Activated CD8-positive, alpha-beta memory T cell treated with anti-CD3 and anti-CD28 coated beads, Interleukin-2, amount 10 ng/mL, durations not matched to agents 7 days and 5 days (primary cell): ENCODE measurements around the gene INSR. TPM values are rescaled to one million over a fixed set of nuclear protein-coding genes. Genes with fewer than 3 reads are reported as not detected.

Source experiments
- ATAC-seq: fragments of 150-1000 bp; cut with Tn5 transposase; one replicate; pipeline ENCODE4 v1.10.0; 2021; ENCODE audit warnings: moderate library complexity
- CTCF ChIA-PET: fragments of 350-600 bp; sonication (Branson Sonifier 250); formaldehyde crosslinking; loops from one replicate; lab custom pipeline; 2021; ENCODE audit warnings: antibody characterized with exemption; lab: Charles Lee
- DNase-seq: peaks from one replicate; pipeline ENCODE4 v3.0.0-alpha.2; 2020
- H3K27ac Mint-ChIP-seq: one replicate; pipeline ENCODE4 v1.8.0; 2021; ENCODE audit warnings: mild to moderate bottlenecking, mixed read lengths
- H3K27me3 Mint-ChIP-seq: one replicate; pipeline ENCODE4 v1.8.0; 2021; ENCODE audit warnings: mixed read lengths
- H3K36me3 Mint-ChIP-seq: one replicate; pipeline ENCODE4 v1.8.0; 2021; ENCODE audit warnings: mild to moderate bottlenecking, mixed read lengths
- H3K4me1 Mint-ChIP-seq: one replicate; pipeline ENCODE4 v1.8.0; 2021; ENCODE audit warnings: mixed read lengths
- H3K4me3 Mint-ChIP-seq: one replicate; pipeline ENCODE4 v1.8.0; 2021; ENCODE audit warnings: mild to moderate bottlenecking, moderate library complexity, mixed read lengths
- H3K9me3 Mint-ChIP-seq: one replicate; pipeline ENCODE4 v1.8.0; 2022; ENCODE audit warnings: low read depth, mixed read lengths
- total RNA-seq, 2 experiments: library from RNA; stranded (reverse); gene quantifications; one replicate each; pipeline ENCODE4 v1.2.3, GENCODE V29; 2021

The INSR gene
- total RNA-seq, 2 experiments from 2014 or later: 0.20 to 0.63 TPM

DNA sequence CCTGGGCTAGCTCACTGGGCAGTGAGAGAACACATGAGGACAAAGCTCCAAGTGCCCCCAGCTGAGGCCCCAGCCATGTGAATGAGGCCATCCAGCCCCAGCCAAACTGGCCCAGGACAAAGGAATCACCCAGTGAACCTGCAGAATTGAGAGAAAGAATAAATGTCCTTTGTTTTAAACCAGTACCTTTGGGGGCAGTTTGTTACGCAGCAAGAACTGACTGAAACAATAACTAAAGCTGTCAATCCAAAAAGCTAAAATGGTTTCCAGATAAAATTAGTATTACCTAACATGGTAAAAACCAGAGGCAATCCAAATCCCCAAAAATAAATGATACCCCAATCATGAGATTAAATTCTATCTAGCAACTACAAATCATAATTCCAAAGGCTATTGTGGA lies 155.1 kb downstream of the INSR start:
- no peaks in the 10 kb centered on the region for H3K36me3 Mint-ChIP-seq
- H3K4me1 Mint-ChIP-seq: no peaks in the 10 kb centered on the region
- no peak for DNase-seq
- H3K27me3 Mint-ChIP-seq: no peaks in the 10 kb centered on the region
- CTCF ChIA-PET: no interaction called here
- no peak overlapping the region for H3K4me3 Mint-ChIP-seq
- H3K9me3 Mint-ChIP-seq: no peaks in the 10 kb centered on the region
- no peak for ATAC-seq
- no peak overlapping the region for H3K27ac Mint-ChIP-seq

DNA sequence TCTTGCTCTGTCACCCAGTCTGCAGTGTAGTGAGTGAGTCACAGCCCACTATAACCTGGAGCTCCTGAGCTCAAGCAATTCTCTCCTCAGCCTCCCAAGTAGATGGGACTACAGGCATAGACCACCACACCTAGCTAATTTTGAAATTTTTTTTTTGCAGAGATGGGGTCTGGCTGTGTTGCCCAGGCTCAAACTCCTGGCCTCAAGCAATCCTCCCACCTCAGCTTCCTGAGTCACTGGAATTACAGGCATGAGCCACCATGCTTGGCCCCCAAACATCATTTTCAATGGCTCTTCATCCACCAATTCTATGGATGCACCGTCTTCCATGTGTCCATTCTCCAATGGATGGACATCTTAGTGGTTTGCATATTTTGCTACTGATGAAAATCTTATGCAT lies 155.8 kb downstream of the INSR start:
- H3K36me3 Mint-ChIP-seq: no peaks in the 10 kb centered on the region
- H3K27me3 Mint-ChIP-seq: no peaks in the 10 kb centered on the region
- no peak for DNase-seq
- no peak overlapping the region for H3K4me3 Mint-ChIP-seq
- H3K4me1 Mint-ChIP-seq: no peaks in the 10 kb centered on the region
- no peak overlapping the region for H3K27ac Mint-ChIP-seq
- no peak for ATAC-seq
- CTCF ChIA-PET: no interaction called here
- H3K9me3 Mint-ChIP-seq: no peaks in the 10 kb centered on the region

DNA sequence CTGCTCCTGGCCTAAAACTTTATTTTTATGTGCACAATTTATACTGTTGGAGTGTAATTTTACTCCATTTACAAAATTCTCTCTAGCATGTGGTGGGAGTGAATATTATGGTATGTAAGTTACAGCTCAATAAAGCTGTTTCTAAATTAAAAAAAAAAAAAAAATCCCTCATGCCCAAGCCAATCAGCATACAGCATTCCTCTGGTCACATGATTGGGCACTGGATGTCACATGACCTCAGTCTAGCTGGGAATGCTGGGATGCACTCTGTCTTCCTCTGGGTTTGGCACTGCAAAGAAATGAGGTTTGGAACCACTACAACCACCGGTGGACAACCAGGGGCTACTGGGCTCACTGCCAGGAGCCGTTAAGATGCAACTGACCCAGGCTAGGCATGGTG lies 157.1 kb downstream of the INSR start:
- Mint-ChIP-seq H3K27me3 (no peaks in the 10 kb centered on the region), H3K4me1 (no peaks in the 10 kb centered on the region), H3K27ac (no peak overlapping the region), H3K4me3 (no peak overlapping the region), H3K36me3 (no peaks in the 10 kb centered on the region), H3K9me3 (no peaks in the 10 kb centered on the region)
- DNase-seq: no peak
- ATAC-seq: no peak
- CTCF ChIA-PET: no interaction called here

DNA sequence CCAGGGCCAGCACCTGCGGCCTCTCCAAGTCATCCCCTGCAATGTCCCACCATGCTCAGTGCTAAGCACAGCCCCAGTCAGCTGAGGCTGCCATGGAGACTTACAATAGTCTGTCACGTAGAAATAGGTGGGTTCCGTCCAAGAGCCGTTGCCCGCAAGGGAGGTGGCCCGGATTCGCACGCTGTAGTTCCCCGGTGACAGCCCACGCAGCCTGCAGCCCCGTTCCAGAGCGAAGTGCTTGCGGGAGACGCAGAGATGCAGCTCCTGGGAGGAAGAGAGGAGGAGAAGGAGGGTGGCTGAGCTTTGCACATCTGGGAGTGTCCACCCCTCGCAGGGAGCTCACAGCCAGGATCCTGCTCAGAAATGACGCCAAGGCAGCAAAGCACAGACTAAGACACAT lies 162.2 kb downstream of the INSR start:
- H3K9me3 Mint-ChIP-seq: peaks cover 2% of the 10 kb centered on the region
- H3K4me3 Mint-ChIP-seq: no peak overlapping the region
- CTCF ChIA-PET: no interaction called here
- ATAC-seq (no peak), DNase-seq (no peak)
- no peaks in the 10 kb centered on the region for H3K4me1 Mint-ChIP-seq
- H3K36me3 Mint-ChIP-seq: no peaks in the 10 kb centered on the region
- no peaks in the 10 kb centered on the region for H3K27me3 Mint-ChIP-seq
- no peak overlapping the region for H3K27ac Mint-ChIP-seq

DNA sequence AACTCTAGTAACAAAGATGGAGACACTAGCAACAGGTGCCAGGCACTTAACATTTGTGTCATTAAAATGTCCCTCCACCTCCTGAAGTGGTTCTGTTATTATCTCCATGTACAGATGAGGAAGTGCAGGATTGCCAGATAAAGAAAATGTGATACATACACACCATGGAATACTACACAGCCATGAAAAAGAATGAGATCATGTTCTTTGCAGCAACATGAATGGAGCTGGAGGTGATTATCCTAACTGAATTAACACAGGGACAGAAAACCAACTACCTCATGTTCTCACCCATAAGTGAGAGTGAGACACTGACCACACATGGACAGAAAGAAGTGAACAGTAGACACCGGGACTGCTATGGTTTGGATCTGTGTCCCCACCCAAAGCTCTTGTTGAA lies 164.2 kb downstream of the INSR start:
- CTCF ChIA-PET: no interaction called here
- Mint-ChIP-seq H3K27me3 (no peaks in the 10 kb centered on the region), H3K4me1 (no peaks in the 10 kb centered on the region), H3K27ac (no peak overlapping the region), H3K9me3 (peaks cover 6% of the 10 kb centered on the region), H3K36me3 (no peaks in the 10 kb centered on the region), H3K4me3 (no peak overlapping the region)
- DNase-seq (no peak), ATAC-seq (no peak)

DNA sequence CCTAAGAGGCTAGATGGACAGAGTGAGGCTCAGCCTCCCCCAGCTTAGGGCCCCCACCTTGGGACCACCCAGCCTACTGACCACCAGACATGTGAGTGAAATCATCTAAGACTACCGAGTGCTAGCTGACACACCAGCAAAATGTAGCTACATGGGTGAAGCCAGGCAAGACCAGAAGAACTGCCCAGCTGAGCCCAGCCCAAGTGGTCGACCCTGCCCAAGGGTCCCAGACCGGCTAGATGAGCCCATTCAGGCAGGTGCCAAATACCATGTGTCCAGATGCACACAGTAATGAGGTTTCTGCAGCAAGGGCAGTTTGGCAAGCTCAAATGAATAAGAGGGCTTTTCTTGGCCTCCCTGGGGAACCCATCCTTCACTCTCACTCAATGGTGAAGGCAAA lies 168.1 kb downstream of the INSR start:
- H3K27ac Mint-ChIP-seq: no peak overlapping the region
- H3K27me3 Mint-ChIP-seq: no peaks in the 10 kb centered on the region
- no peak overlapping the region for H3K4me3 Mint-ChIP-seq
- DNase-seq (no peak), ATAC-seq (no peak)
- peaks cover 9% of the 10 kb centered on the region for H3K9me3 Mint-ChIP-seq
- peaks cover 2% of the 10 kb centered on the region for H3K36me3 Mint-ChIP-seq
- CTCF ChIA-PET: interaction anchor here (1.4 kb wide), 1 partner anchor 24 kb away, joined by 4 read pairs; no protein-coding TSS in a partner anchor
- H3K4me1 Mint-ChIP-seq: no peaks in the 10 kb centered on the region

DNA sequence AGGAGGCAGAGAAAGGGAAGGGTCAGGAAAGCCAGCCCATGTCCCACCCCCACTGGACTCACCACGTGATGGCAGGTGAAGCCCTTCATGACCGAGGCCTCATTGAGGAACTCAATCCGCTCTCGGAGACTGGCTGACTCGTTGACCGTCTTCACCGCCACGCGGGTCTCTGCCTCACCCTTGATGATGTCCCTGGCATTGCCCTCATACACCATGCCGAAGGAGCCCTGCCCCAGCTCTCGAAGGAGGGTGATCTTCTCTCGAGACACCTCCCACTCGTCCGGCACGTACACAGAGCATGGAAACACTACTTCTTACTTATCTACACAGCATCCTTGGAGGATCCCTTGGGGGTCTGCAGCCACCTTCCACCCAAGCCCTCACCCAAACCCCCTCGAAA lies 169.0 kb downstream of the INSR start:
- DNase-seq: no peak
- Mint-ChIP-seq H3K27me3 (no peaks in the 10 kb centered on the region), H3K27ac (no peak overlapping the region), H3K9me3 (peaks cover 9% of the 10 kb centered on the region), H3K4me1 (no peaks in the 10 kb centered on the region), H3K4me3 (no peak overlapping the region), H3K36me3 (peaks cover 2% of the 10 kb centered on the region)
- ATAC-seq: no peak
- CTCF ChIA-PET: interaction anchor here (1.4 kb wide), 1 partner anchor 23 kb away, joined by 4 read pairs; no protein-coding TSS in a partner anchor

DNA sequence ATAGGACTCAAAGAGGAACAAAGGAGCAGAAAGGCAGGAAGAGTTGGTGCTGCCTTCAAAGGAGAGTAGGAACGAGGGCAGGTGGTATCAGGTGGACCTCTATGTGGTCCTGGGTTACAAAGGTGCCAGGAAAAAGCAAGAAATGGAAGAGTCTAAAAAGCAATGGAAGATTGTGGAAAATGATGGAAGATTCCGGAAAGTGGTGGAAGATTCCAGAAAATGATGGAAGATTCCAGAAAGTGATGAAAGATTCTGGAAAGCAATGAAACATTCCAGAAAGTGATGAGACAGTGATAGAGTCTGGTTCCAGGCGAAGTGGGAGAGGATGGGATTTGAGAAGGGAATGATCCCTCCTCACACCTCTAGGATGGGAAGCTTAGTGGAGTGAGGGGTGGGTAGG lies 169.4 kb downstream of the INSR start:
- Mint-ChIP-seq H3K4me1 (no peaks in the 10 kb centered on the region), H3K27ac (no peak overlapping the region), H3K4me3 (no peak overlapping the region), H3K36me3 (peaks cover 2% of the 10 kb centered on the region), H3K27me3 (no peaks in the 10 kb centered on the region), H3K9me3 (peaks cover 8% of the 10 kb centered on the region)
- CTCF ChIA-PET: no interaction called here
- DNase-seq (no peak), ATAC-seq (no peak)

DNA sequence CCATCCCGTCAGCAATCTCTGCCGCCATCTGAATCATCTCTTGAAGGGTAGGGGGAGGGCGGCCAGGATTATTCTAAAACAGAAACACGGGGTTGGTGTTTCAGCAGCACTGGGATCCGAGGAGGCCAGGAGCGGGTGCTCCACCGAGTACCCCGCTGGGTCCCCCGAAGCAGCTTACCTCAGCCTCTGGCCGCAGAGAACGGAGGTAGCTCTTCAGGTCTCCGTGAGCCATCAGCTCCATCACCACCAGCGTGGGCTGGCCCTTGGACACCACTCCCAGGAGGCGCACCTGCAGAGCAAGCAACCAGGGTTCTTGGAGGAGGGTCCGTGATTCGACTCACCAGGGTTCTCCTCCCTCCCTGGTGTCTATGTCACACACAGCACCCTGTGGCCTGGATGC lies 171.5 kb downstream of the INSR start:
- no peaks in the 10 kb centered on the region for H3K27me3 Mint-ChIP-seq
- H3K27ac Mint-ChIP-seq: no peak overlapping the region
- peaks cover 8% of the 10 kb centered on the region for H3K9me3 Mint-ChIP-seq
- ATAC-seq (no peak), DNase-seq (no peak)
- peaks cover 2% of the 10 kb centered on the region for H3K36me3 Mint-ChIP-seq
- H3K4me3 Mint-ChIP-seq: no peak overlapping the region
- no peaks in the 10 kb centered on the region for H3K4me1 Mint-ChIP-seq
- CTCF ChIA-PET: no interaction called here

DNA sequence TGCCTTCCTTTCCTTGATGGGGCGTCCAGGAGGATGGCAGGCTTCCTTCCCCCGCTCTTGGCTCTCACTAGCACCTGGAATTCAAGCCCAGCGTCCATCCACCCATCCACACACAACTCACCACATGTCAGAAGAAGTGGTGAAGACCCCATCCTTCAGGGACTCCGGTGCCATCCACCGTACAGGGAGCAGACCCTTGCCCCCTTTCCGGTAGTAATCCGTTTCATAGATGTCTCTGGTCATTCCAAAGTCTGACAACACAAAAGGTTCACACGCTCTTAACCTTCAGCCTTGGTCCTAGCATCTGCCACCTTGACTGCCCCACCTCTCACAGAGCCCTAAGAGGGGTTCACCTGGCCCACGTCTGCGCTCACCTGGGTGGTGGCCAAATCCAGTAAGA lies 173.7 kb downstream of the INSR start:
- peaks cover 2% of the 10 kb centered on the region for H3K36me3 Mint-ChIP-seq
- H3K4me3 Mint-ChIP-seq: no peak overlapping the region
- DNase-seq: no peak
- CTCF ChIA-PET: no interaction called here
- ATAC-seq: no peak
- no peaks in the 10 kb centered on the region for H3K4me1 Mint-ChIP-seq
- H3K27ac Mint-ChIP-seq: no peak overlapping the region
- no peaks in the 10 kb centered on the region for H3K27me3 Mint-ChIP-seq
- H3K9me3 Mint-ChIP-seq: peaks cover 3% of the 10 kb centered on the region

DNA sequence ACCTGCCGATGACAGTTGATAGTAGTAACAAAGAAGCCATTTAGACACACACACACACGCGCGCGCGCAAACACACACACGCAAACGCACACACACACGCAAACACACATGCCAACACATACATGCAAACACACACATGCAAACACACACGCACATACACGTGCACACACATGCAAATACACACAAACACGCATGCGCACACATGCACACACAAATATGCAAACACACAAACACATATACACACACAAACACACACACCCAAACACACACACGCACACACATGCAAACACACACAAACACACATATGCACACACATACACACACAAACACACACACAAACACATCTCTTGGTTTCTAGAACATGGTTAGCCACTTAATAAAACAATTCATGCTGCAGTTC lies 174.6 kb downstream of the INSR start:
- no peak for DNase-seq
- CTCF ChIA-PET: no interaction called here
- Mint-ChIP-seq H3K36me3 (peaks cover under 1% of the 10 kb centered on the region), H3K4me1 (no peaks in the 10 kb centered on the region), H3K9me3 (peaks cover 1% of the 10 kb centered on the region), H3K27me3 (no peaks in the 10 kb centered on the region), H3K27ac (no peak overlapping the region), H3K4me3 (no peak overlapping the region)
- ATAC-seq: no peak

DNA sequence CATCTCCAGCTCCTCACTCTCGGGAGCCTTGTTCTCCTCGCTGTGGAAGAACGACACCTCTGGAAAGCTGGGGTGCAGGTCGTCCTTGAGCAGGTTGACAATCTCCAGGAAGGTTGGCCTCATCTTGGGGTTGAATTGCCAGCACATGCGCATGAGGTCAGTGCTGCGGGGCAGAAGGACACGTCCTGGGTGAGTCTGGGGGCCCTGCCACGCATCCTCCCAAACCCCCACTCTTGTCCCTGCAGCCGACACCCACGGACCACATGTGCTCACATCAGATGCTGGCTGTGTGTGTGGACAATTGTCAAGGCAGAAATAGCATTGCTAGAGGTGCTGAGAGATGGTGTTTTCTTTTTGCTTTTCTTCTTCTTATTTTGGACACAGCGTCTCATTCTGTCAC lies 177.0 kb downstream of the INSR start:
- CTCF ChIA-PET: no interaction called here

DNA sequence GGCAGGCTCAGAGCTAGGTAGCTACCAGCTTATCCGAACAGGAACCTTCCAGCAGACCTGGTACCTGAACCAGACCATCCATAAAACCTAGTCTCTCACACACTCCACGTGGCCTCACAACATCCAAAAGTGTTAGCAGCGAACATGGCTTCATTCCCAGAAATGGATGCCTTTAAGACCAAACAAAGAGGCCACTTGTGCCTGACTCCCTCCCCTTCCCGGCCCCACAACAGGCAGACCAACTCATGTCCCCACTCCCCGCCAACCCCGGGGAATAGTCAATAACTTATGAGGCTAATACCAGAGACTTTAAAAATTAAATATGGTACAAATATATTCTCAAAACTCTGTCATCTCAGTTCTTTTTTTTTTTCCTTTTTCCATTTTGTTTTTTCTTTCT lies 178.5 kb downstream of the INSR start:
- CTCF ChIA-PET: interaction anchor here (1.0 kb wide), 1 partner anchor 14 kb away, joined by 3 read pairs; no protein-coding TSS in a partner anchor
- H3K4me1 Mint-ChIP-seq: no peaks in the 10 kb centered on the region
- peaks cover 5% of the 10 kb centered on the region for H3K27me3 Mint-ChIP-seq
- no peak overlapping the region for H3K27ac Mint-ChIP-seq
- DNase-seq: no peak
- H3K4me3 Mint-ChIP-seq: no peak overlapping the region
- no peak for ATAC-seq
- no peaks in the 10 kb centered on the region for H3K36me3 Mint-ChIP-seq
- H3K9me3 Mint-ChIP-seq: no peaks in the 10 kb centered on the region

More for the DNA sequence above, 177.0 kb downstream of the INSR start:
- Mint-ChIP-seq H3K9me3 (no peaks in the 10 kb centered on the region), H3K4me1 (no peaks in the 10 kb centered on the region), H3K36me3 (no peaks in the 10 kb centered on the region), H3K27me3 (peaks cover 5% of the 10 kb centered on the region), H3K27ac (no peak overlapping the region), H3K4me3 (no peak overlapping the region)
- DNase-seq: no peak
- no peak for ATAC-seq

DNA sequence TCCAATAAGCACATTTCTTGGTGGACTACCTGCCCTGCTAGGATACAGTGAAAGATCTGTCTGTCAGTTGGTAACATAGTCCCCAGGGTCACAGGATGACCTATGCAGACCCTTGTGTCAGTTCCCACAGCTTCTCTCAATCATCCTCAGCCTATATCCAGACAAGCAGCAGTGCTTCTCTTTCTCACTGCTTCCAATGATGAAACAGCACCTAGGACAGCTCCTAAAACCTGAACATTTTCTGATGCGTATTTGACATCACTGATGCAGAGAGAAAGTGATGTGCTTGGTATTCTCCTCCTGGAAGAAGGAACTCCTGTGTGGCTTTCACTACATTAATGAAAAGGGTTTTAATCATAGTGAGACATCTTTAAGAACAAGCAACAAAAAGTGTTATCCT lies 181.0 kb downstream of the INSR start:
- H3K4me1 Mint-ChIP-seq: no peaks in the 10 kb centered on the region
- DNase-seq (no peak), ATAC-seq (no peak)
- H3K4me3 Mint-ChIP-seq: no peak overlapping the region
- no peaks in the 10 kb centered on the region for H3K9me3 Mint-ChIP-seq
- H3K36me3 Mint-ChIP-seq: no peaks in the 10 kb centered on the region
- H3K27me3 Mint-ChIP-seq: peaks cover 5% of the 10 kb centered on the region
- CTCF ChIA-PET: no interaction called here
- no peak overlapping the region for H3K27ac Mint-ChIP-seq

DNA sequence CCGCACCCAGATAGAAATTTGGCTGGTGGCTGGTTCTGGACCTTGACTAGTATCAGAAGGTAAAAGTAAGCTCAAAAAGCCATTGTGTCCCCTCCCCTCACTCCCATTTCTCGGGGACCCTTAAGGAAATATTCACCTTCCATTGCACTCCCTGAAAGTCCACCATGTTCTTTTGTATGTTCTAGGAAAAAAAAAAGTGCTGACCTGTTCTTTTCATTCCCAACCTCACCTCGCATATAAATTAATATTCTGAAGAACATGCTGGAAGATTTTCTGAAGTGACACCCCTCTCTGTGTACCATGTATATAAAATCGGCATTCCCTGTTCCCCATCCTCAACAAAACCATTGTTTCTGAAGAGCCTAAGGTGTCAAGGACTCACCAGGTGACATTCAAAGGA lies 181.5 kb downstream of the INSR start:
- CTCF ChIA-PET: no interaction called here
- Mint-ChIP-seq H3K4me3 (no peak overlapping the region), H3K4me1 (no peaks in the 10 kb centered on the region), H3K27ac (no peak overlapping the region), H3K27me3 (peaks cover 5% of the 10 kb centered on the region), H3K9me3 (no peaks in the 10 kb centered on the region), H3K36me3 (no peaks in the 10 kb centered on the region)
- ATAC-seq (no peak), DNase-seq (no peak)
